ENCODE data around the gene KLHL6.

KLHL6 gene

DNA sequence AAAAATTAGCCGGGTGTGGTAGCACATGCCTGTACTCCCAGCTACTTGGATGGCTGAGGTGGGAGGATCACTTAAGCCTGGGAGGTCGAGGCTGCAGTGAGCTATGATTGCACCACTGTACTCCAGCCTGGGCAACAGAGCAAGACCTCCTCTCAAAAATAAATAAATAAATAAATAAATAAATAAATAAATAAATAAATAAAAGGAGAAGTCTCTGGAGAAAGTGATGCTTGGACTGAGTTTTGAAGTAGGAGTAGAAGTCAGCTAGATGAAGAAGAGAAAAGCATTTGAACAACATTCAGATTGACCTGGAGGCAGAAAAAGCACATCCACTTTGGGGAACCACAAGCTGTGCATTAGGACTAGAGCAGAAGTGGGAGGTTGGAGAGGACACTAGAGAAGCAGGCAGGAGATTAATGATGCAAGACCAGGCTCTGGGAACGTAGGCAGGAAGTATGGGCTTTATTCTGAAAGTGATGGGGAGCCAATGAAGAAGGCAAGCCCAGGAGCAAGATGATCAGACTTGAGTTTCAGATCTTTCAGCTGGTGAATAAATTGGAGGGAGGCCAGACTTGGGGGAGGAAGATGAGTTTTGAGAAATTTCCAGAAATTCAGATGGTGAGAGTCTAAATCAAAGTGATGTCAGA, 48.7 kb downstream of the KLHL6 start:
- no peak for DNase-seq (ENCODE audit: low read depth in 1 of 2, low spot score in 1 of 2)

DNA sequence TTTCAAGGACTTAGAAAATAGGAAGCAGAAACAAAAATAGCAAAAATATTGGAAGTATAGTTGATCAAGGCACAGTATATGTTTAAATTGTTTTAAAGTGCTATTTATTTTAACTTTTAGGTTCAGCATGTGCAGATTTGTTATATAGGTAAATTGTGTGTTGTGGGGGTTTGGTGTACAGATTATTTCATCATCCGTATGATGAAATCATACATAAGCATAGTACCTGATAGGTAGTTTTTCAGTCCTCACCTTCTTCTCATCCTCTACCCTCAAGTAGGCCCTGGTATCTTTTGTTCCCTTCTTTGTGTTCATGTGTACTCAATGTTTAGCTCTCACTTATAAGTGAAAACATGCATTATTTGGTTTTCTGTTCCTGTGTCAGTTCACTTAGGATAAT, 50.9 kb downstream of the KLHL6 start:
- DNase-seq (ENCODE audit: low read depth in 1 of 2, low spot score in 1 of 2): no peak

DNA sequence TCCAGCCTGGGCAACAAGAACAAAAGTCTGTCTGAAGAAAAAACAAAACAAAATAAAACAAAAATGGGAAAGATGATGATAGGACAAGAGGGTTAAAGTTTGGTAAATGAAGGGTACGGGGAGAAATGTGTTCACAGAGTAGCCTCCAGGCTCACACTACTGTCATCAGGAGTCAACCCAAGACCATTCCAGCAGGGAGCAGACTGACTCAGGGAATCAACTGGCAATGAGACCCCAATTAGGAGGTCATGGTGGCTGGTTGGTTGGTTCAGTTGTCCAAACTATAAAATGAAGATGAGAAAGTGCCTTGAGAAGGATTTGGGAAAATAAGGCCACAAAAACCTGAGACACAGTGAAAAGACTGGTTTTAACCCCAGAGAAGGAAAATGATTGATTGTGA, 51.8 kb downstream of the KLHL6 start:
- DNase-seq (ENCODE audit: low read depth in 1 of 2, low spot score in 1 of 2): no peak

DNA sequence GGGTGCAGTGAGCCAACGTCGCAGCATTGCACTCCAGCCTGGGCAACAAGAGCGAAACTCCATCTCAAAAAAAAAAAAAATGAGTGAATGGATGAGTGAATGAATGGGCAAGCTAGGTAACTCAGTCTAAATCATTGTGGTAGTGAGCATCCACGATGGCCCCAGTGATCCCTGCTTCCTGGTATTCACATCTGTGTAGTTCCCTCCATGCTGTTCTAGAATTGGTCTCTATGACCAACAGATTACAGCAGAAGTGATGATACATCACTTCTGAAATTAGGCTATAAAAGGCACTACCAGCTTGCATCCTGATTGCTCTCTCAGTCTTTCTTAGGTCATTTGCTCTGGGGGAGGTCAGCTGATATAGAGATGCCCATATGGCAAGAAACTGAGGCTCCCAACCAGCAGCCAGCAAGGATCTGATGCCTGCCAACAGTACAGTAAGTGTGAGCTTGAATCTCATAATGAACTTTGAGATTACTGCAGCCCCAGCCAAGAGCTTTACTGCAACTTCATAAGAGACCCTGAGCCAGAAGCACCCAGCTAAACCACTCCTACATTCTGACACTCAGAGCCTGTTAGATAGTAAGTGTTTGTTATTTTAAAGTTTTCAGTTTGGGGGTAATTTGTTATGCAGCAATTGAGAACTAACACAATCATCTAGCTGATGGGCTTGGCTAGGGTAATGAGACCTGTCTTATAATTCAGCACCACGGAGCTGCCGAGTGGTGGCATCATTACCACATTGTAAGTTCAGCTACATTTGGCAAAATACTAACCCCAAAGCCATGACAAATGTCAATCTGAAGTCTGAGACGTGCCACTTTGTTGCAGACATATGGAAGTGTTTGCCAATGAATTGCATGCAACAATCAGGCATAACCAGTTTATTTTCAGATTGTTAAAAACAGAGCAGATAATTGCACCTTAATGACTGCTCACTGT, 53.0 kb downstream of the KLHL6 start:
- no peak for DNase-seq (ENCODE audit: low read depth in 1 of 2, low spot score in 1 of 2)

DNA sequence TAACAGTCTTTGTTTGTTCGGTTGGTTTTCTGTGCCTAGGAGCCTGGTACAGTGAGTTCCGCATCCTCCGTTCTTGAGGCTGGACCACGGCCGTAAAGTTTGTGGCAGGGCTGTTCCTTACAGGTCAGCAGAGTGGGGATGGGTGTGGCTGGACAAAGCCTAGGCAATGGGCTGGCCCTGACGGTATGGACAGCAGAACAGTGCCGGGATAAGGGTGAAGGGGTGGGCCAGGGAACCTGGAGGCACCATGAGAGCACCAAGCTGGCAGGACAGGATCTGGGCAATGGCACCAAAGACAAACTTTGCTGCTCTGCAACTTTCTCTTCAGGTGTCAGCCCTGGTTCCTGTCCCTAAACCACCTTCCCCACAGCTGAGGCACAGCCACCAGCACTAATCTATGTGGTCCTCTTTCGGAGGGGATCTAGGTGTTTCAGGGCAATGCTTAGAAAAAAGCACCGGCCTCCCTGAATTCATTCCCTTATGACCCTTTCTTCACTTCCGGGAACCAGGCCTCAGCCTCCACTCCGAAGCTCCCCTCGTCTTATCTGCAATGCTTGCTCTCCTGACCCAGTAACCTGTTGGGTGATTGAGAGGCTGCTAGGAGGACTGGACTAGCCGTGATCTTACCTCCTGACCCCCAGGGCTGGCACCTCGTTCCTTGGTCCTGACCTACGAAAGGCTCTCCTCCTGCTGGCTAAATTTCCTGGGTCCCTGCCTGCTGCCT, 54.4 kb downstream of the KLHL6 start:
- DNase-seq (ENCODE audit: low read depth in 1 of 2, low spot score in 1 of 2): no peak

DNA sequence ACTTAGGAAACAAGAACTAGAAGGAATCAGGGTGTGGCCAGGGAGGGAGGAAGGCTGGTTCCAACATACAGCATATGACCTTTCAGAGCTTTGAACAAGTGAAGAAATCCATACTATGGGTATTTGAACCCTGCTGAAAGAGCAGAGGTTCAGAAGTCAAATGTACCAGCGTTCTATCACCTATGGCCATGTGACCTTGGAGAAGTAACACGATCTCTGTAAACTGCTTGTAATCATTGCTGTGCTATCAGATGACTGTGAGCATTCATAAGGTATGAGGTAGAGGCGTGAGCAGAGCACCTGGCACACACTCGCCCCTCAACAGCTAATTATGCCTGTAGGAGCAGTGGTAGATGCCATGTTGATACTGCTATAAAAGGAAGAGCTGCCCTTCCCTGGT, 55.2 kb downstream of the KLHL6 start:
- DNase-seq (ENCODE audit: low read depth in 1 of 2, low spot score in 1 of 2): no peak

DNA sequence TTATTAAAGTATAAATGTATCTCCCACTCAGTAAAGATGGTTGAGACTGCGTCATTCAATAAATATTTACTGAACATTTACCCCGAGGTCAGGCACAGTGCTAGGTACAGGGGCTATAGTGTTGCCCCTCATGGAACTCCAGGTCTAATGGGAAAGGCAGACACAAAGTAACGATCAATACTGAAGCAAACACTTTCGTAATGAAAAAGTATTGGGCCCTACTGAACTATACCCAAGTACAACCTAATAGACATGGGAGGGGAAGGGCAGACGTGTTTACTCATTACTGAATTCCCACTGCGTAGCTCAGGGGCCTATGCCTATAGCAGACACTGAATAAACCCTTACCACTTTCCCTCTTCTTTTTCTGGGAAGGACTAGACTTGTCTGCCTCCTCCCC, 56.9 kb downstream of the KLHL6 start:
- no peak for DNase-seq (ENCODE audit: low read depth in 1 of 2, low spot score in 1 of 2)

DNA sequence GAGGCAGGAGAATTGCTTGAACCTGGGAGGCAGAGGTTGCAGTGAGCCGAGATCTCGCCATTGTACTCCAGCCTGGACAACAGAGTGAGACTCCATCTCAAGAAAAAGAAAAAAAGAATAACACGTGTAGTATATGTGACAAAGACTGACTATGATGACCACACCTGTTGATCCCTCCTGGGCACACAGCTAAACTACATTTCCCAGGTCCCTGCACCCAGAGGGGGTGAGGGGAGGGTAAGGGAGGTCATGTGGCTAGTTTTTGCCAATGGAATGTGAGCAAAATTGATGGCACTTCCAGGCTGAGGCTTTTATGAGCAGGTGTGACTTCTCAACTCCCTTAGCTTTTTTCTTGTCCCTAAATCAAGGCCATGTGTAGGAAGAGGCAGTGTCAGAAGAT, 58.2 kb downstream of the KLHL6 start:
- no peak for DNase-seq (ENCODE audit: low read depth in 1 of 2, low spot score in 1 of 2)

DNA sequence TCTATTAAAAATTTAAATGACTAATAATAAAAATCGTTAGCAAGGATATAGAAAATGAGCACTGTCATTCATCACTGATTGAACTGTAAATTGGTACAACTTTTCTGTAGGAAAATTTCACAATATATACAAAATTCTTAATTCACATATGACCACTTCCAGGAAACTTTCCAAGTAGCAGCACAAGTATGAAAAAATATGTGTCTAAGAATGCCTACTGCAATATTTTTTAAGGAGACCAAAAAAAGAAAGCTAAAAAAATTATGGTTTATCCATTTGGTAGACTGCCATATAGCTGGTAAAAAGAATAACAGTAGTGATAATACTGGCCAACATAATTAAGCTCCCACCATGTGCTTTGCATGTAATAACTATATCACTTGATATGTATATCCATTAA, 59.2 kb downstream of the KLHL6 start:
- DNase-seq (ENCODE audit: low read depth in 1 of 2, low spot score in 1 of 2): no peak

DNA sequence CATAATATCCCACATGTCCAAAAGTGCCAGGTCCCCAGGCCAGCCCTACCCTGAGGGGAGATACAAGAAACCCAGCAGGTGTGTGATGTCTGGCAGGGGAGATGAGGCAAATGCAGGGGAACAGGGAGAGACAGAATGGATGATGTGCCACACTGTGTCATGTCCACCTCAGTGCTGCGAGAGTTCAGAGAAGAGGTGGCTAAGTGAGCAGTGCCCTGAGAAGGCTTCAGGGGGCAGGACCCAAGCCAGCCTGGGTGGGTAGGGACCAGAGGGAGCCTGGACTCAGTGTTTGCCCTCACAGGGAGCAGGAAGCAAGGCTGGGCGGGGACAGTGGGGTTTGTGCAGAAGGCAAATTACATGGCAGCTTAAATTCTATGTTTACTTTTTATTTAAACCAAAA, 61.2 kb downstream of the KLHL6 start:
- DNase-seq (ENCODE audit: low read depth in 1 of 2, low spot score in 1 of 2): no peak

DNA sequence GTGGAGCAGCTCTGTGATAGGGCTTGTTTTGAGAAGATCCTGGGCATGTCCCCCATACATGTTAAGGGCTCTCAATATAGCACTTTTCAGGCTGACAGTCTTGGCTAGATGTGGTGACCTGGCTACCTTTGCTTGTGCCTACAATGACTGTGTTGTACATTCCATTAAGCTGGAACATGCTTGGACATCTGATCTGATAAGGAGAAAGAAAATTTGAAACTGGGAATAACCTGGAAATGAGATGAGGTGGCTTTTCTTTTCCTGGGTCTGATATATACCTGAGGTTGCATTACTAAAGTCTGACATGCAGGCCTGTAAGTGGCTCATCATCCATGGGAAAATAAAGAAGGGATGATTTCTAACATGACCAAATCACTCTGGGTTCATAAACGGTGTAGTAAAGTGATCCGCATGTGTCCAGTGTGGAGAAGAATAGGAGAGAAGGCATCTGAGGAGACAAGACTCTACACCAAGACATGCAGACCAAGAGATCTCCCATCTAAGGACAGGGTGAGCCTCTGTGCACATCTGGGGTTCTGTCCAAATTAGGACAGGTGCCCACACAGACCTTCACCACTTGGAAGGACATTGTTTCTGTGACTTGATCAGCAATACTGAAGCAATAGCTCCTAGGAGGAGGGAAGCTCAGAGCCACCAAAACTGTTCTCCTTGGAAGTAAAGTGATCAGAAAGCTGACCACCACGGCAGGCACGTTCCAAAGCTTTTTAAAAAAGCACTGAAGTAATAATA, 62.0 kb downstream of the KLHL6 start:
- no peak for DNase-seq (ENCODE audit: low read depth in 1 of 2, low spot score in 1 of 2)

DNA sequence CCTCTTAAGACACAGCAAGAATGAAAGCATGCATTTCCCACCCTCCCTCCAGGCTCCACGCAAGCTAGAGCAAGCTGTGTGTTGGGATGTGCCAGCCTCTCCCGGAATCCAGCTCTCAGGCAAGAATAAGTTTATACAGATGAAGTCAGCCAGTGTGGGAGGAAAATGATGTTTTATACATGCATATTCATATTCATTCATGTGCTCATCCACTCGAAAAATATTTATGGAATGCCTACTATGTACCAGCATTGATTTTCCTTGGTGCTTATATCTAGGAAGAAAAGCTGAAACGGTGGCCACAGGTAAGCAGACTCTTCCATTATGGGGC, 62.7 kb downstream of the KLHL6 start:
- no peak for DNase-seq (ENCODE audit: low read depth in 1 of 2, low spot score in 1 of 2)

DNA sequence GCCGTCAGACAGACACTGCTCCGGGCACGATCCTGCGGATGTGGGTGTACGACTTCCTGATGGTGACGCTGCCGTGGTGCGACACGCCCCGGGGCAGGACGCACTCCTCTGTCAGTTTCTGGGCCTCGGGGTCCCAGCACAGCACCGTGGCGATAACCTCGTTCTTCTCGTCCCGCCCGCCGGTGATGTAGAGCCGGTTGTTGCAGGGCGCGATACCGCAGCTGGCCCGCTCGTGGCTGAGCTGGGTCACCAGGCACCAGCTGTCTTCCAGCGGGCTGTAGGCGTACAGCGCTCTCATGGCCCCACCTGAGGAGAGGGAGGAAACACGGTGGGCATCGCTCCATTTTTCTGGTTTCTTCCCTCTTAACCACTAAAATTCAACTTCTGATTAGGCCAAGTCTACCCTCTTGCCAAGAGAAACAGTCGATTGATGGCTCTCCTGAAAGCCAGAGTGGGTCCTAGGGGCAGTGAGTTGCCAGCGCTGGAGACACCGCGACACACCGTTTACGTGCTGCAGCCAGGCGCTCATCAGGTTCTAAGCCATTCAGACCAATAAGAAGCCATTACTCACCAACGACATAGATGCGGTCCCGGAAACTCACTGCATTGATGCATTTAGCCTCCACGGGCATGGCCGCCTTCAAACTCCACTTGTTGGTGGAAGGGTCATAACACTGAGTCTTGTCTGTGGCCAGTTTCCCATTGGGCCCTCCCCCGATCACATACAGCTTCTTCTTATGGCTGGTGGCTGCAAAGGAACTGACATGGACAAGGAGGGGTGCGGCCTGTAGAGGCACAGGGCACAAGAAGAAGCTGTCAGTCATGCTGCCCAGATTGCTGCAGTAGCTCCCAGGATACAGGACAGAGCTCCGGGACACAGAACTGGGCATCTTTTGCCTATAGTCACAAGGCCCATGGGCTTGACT, 63.3 kb downstream of the KLHL6 start:
- DNase-seq (ENCODE audit: low read depth in 1 of 2, low spot score in 1 of 2): no peak

DNA sequence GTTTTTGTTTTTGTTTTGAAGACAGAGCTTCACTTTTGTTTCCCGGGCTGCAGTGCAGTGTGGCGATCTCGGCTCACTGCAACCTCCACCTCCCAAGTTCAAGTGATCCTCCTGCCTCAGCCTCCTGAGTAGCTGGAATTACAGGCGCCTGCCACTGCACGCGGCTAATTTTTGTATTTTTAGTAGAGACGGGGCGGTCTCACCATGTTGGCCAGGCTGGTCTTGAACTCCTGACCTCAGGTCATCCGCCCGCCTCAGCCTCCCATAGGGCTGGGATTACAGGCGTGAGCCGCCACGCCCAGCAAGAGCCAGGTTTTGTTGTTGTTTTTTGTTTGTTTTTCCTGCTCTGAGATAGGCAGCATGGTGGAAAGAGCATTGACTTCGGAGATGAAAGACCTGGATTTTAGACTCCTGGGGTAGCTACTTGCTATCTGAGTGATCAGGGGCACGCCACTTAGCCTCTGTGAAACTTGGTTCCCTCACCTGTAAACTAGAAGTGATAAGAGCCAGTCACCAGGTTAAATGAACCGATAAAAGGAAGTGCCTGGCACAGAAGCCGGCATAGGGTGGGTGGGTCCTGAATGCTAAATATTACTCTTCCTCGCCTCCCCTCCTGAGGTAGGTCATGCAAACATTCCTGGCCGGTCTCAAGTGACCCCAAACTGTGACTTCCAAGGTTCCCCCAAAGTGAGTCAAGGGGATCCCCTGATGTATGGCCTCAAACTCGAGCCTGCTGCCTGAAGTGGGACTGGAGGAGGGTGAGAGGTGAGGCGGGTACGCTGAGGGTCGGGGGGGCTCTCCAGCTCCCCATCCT, 64.2 kb downstream of the KLHL6 start:
- DNase-seq (ENCODE audit: low read depth in 1 of 2, low spot score in 1 of 2): no peak

DNA sequence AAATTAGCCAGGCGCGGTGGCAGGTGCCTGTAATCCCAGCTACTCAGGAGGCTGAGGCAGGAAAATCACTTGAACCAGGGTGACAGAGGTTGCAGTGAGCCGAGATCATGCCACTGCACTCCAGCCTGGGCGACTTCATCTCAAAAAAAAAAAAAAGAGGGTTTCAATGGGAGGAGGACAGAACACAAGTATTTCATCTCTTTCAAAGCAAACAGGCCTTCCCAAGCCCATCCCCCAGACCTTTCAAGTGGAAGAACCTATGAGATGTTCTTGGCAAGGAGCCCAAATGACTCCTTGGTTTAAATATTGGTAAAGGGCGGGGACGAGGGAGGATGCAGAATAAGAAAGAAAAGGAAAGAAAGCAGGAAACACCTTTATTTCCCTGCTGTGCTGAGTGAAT, 64.9 kb downstream of the KLHL6 start:
- no peak for DNase-seq (ENCODE audit: low read depth in 1 of 2, low spot score in 1 of 2)

DNA sequence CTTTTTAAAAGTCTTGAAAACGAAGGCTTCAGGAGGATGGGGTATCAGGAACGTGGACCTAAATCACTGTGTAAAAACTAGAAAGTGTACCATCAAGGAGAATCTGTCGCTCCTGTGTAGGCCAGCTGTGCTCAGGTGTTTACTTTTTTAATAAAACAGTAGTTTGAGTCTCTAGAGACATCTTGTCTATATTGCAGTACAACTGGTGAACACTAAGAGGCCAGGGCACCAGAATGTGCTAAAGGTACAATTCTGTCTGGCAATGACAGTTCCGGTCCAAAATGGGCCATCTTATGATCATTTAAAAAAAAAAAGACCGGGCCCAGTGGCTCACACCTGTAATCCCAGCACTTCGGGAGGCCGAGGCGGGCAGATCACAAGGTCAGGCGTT, 65.3 kb downstream of the KLHL6 start:
- no peak for DNase-seq (ENCODE audit: low read depth in 1 of 2, low spot score in 1 of 2)

DNA sequence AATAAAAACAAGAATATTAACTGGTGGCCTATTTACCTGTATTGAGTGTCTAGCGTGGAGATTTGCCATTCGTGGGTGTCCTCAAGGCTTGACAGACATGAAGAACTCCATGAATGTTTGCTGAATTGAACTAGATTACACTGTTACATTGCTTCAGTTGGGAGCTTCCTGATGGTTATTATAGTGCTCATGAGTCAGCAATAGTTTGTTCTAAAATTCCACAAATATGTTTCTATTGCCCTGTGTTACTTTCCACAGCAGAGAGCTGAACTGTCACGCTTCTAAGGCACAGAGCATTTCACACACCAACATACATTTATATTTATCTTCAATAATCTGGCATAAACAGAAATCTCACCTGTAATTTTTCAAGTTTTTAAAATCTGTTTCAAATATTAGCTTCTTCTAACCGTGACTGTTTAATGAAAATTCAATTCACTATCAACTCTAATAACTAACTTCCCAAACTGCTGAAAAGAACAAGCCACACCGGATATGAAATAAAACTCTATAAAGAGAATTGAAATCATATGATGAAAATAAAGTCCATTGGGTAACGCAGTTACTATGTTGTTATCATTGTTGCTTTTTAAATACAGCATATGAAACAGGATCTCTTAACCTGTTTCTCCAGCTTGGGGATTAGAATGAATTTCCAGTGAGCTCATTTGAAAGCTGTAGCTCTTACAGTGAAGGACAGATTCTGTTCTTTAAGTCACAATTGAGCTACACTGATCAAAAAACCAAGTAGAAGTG, 65.9 kb downstream of the KLHL6 start:
- DNase-seq (ENCODE audit: low read depth in 1 of 2, low spot score in 1 of 2): no peak

DNA sequence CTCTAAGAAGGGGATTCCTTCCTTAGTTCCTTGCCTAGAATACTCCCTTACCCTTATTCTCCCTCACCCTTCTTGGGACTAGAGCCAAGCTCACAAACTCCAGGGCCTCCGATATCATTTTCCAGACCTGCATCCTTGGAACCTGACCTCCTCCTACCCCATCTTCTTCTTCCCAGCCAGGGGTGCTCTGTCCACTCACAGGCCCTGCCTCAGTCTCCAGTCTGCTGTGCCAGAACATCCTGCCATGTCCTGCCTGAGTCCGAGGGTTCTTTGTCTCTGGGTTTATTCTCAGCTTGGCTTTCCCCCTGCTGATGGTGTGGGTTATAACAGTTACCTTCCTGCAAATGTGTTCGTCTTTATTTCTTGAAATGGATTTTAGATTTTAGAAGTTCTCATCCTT, 67.2 kb downstream of the KLHL6 start:
- DNase-seq (ENCODE audit: low read depth in 1 of 2, low spot score in 1 of 2): no peak

DNA sequence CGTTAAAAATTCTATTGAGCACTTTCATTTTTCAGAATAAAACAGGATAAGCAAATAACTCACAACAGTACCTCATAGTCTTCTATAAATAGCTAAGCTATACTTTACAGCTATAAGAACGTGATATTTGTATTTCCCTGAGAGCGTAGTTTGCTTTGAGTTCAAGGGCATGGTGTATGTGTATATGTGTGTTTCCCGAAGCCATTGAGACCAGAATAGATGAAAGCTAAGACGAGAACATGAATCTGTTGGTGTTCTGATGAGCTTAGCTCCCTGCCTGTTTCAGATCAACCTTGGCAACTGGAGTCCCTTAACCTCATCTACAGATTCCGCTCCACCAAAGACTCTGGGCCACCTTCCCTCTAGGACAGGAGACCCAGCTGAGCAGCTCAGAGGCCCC, 67.6 kb downstream of the KLHL6 start:
- DNase-seq (ENCODE audit: low read depth in 1 of 2, low spot score in 1 of 2): no peak

Measured in stimulated activated CD4-positive, alpha-beta T cell treated with anti-CD3 and anti-CD28 coated beads, Interleukin-15, amount 100 ng/mL, for 1 hour (primary cell).